GM23338 (cell line): ENCODE data around the gene SPATA25.

ENCODE experiments used
- CREB1 ChIP-seq: fragments of 250-450 bp; sonication (Bioruptor Pico); IDR thresholded peaks from 2 replicates; pipeline ENCODE4 v1.5.0; 2020; ENCODE audit warnings: low read depth, mild to moderate bottlenecking, moderate library complexity
- ETS1 ChIP-seq: IDR thresholded peaks from 2 replicates; pipeline ENCODE4 v1.6.1; 2016; ENCODE audit warnings: antibody characterized with exemption
- EZH2 ChIP-seq: fragments of 200-600 bp; sonication (generic); IDR thresholded peaks from one replicate; pipeline ENCODE4 v1.8.0; 2017; ENCODE audit warnings: antibody characterized with exemption, mild to moderate bottlenecking, low read depth; ENCODE audit not compliant: unreplicated experiment
- EZH2phosphoT487 ChIP-seq: fragments of 200-600 bp; sonication (generic); IDR thresholded peaks from one replicate; pipeline ENCODE4 v1.8.1; 2018; ENCODE audit warnings: antibody characterized with exemption; ENCODE audit not compliant: unreplicated experiment
- JUNB ChIP-seq: IDR thresholded peaks from one replicate; pipeline ENCODE4 v1.6.1; 2016; ENCODE audit warnings: antibody characterized with exemption; ENCODE audit not compliant: unreplicated experiment
- NANOG ChIP-seq: IDR thresholded peaks from 2 replicates; pipeline ENCODE4 v1.6.1; 2016; ENCODE audit warnings: antibody characterized with exemption, borderline replicate concordance
- POLR2AphosphoS5 ChIP-seq: IDR thresholded peaks from 2 replicates; pipeline ENCODE4 v1.6.1; 2016; ENCODE audit warnings: antibody characterized with exemption, low read depth
- STAT1 ChIP-seq: IDR thresholded peaks from one replicate; pipeline ENCODE4 v1.6.1; 2016; ENCODE audit warnings: antibody characterized with exemption; ENCODE audit not compliant: unreplicated experiment
- ZNF114 ChIP-seq: fragments of 250-450 bp; sonication (Bioruptor Pico); IDR thresholded peaks from 2 replicates; pipeline ENCODE4 v1.5.0; 2020; ENCODE audit warnings: mild to moderate bottlenecking, moderate library complexity
- ZNF331 ChIP-seq: fragments of 250-450 bp; sonication (Bioruptor Pico); IDR thresholded peaks from 2 replicates; pipeline ENCODE4 v1.5.0; 2020; ENCODE audit warnings: low read depth, mild to moderate bottlenecking, moderate library complexity
- ZNF462 ChIP-seq: fragments of 250-450 bp; sonication (Bioruptor Pico); IDR thresholded peaks from 2 replicates; pipeline ENCODE4 v1.5.0; 2020; ENCODE audit warnings: mild to moderate bottlenecking, moderate library complexity
- TF ChIP-seq, protein P1 (sequence below), 2 experiments: fragments of 200-600 bp in 1 of 2; sonication (generic) in 1 of 2; conservative IDR thresholded peaks; 2 replicates each; pipeline versions ENCODE4 v1.5.1 to v1.6.1; 2016 to 2017; ENCODE audit warnings: antibody characterized with exemption in 2 of 2, low read depth in 2 of 2, mild to moderate bottlenecking in 2 of 2, moderate library complexity in 1 of 2
- TF ChIP-seq, protein P2 (sequence below): IDR thresholded peaks from one replicate; pipeline ENCODE4 v1.6.1; 2018; ENCODE audit warnings: antibody characterized with exemption; ENCODE audit not compliant: unreplicated experiment

GRCh38 chr20:45890985-45891983, 3.9 kb upstream of the SPATA25 start, which contains the start of the genes CTSA and NEURL2:
- TF ChIP-seq, protein P1, sequence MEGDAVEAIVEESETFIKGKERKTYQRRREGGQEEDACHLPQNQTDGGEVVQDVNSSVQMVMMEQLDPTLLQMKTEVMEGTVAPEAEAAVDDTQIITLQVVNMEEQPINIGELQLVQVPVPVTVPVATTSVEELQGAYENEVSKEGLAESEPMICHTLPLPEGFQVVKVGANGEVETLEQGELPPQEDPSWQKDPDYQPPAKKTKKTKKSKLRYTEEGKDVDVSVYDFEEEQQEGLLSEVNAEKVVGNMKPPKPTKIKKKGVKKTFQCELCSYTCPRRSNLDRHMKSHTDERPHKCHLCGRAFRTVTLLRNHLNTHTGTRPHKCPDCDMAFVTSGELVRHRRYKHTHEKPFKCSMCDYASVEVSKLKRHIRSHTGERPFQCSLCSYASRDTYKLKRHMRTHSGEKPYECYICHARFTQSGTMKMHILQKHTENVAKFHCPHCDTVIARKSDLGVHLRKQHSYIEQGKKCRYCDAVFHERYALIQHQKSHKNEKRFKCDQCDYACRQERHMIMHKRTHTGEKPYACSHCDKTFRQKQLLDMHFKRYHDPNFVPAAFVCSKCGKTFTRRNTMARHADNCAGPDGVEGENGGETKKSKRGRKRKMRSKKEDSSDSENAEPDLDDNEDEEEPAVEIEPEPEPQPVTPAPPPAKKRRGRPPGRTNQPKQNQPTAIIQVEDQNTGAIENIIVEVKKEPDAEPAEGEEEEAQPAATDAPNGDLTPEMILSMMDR (conservative IDR thresholded peaks at IDR 0.05; ENCODE audit: low read depth in 2 of 2): peak in 1 of 2 experiments; percentile 21; a peak in 2 of 4 replicates
- no peak for TF ChIP-seq EZH2phosphoT487
- TF ChIP-seq, protein P2, sequence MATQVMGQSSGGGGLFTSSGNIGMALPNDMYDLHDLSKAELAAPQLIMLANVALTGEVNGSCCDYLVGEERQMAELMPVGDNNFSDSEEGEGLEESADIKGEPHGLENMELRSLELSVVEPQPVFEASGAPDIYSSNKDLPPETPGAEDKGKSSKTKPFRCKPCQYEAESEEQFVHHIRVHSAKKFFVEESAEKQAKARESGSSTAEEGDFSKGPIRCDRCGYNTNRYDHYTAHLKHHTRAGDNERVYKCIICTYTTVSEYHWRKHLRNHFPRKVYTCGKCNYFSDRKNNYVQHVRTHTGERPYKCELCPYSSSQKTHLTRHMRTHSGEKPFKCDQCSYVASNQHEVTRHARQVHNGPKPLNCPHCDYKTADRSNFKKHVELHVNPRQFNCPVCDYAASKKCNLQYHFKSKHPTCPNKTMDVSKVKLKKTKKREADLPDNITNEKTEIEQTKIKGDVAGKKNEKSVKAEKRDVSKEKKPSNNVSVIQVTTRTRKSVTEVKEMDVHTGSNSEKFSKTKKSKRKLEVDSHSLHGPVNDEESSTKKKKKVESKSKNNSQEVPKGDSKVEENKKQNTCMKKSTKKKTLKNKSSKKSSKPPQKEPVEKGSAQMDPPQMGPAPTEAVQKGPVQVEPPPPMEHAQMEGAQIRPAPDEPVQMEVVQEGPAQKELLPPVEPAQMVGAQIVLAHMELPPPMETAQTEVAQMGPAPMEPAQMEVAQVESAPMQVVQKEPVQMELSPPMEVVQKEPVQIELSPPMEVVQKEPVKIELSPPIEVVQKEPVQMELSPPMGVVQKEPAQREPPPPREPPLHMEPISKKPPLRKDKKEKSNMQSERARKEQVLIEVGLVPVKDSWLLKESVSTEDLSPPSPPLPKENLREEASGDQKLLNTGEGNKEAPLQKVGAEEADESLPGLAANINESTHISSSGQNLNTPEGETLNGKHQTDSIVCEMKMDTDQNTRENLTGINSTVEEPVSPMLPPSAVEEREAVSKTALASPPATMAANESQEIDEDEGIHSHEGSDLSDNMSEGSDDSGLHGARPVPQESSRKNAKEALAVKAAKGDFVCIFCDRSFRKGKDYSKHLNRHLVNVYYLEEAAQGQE: no peak
- TF ChIP-seq POLR2AphosphoS5: peak; percentile 82
- TF ChIP-seq EZH2: no peak
- TF ChIP-seq ETS1: peak; percentile 78; the same call in 1 of the 2 replicates
- TF ChIP-seq ZNF462 (CRISPR knock-in tag): no peak
- TF ChIP-seq CREB1: no peak
- no peak for TF ChIP-seq JUNB
- no peak for TF ChIP-seq ZNF331
- no peak for TF ChIP-seq ZNF114 (CRISPR knock-in tag)
- TF ChIP-seq STAT1: no peak
- TF ChIP-seq NANOG: no peak
